Pancreas (tissue), 10 donors: ENCODE data around the gene FZD7. TPM values are rescaled to one million over a fixed set of nuclear protein-coding genes. Genes with fewer than 3 reads are reported as not detected.

ENCODE experiments used
- ATAC-seq, 4 donors: fragments of 200-7000 bp; cut with Tn5 transposase; one replicate each; pipeline versions ENCODE4 v1.8.0 to v1.9.1; 2020; ENCODE audit warnings: mild to moderate bottlenecking in 4 of 4, moderate library complexity in 4 of 4
- DNase-seq, 6 donors: peaks; one replicate each; pipeline ENCODE4 v3.0.0-alpha.2; 2020
- FAIRE-seq: peaks from 2 replicates; lab custom pipeline; 2012; peaks lifted over from hg19 to GRCh38; lab: Jason Lieb, UNC
- H3K27ac ChIP-seq, 4 donors: fragments of 200-600 bp; sonication (generic); 1 replicate in 3 of 4; 2 replicates in 1 of 4; pipeline versions ENCODE4 v1.5.0 to v1.8.0; 2020
- H3K27me3 ChIP-seq, 4 donors: fragments of 200-600 bp; one replicate each; pipeline ENCODE4 v1.8.0; 2021
- H3K36me3 ChIP-seq, 3 donors: fragments of 200-600 bp; sonication (generic) in 1 of 3; one replicate each; pipeline versions ENCODE4 v1.5.0 to v1.8.0; 2020 to 2021
- H3K4me1 ChIP-seq, 3 donors: fragments of 200-600 bp; one replicate each; pipeline ENCODE4 v1.8.0; 2021
- H3K4me3 ChIP-seq, 4 donors: fragments of 200-600 bp; sonication (generic) in 2 of 4; one replicate each; pipeline versions ENCODE4 v1.5.0 to v1.8.0; 2020 to 2021
- H3K9me3 ChIP-seq, 4 donors: fragments of 200-600 bp; one replicate each; pipeline ENCODE4 v1.8.0; 2021
- WGBS, 2 donors: extraction: QIAGEN DNeasy Blood & Tissue Kit; methylation state at CpG; one replicate each; pipeline ENCODE4 v1.1.7; 2013; 5-methylcytosine and 5-hydroxymethylcytosine counted together
- intact Hi-C, 3 donors: fragments of 100-400 bp; cut with DNase I; formaldehyde crosslinking; loops; one replicate each; pipeline versions ENCODE4 v1.11.1 to v1.14.2; 2022
- polyA plus RNA-seq, 2 donors: library from polyadenylated mRNA; stranded (reverse); fragments of 200-250 nt; gene quantifications; one replicate each; pipeline ENCODE4 v1.2.3, GENCODE V29; 2013
- total RNA-seq, 6 donors: library from RNA; stranded (reverse); fragmentation: NEBNext Ultra II Directional in 4 of 6; extraction: Animal tissue kit (Norgen Biotek cat#: 25700) in 4 of 6; gene quantifications; one replicate each; pipeline versions ENCODE4 v1.2.1 to v1.2.4, GENCODE V29; 2021 to 2023
- TF ChIP-seq, protein P1 (sequence below), 4 donors: fragments of 200-600 bp; sonication (generic) in 3 of 4; IDR thresholded peaks; one replicate each; pipeline versions ENCODE4 v1.5.0 to v1.8.0; 2021; ENCODE audit warnings: antibody characterized with exemption in 4 of 4
- donor health status: healthy with polysubstance abuse.
- donor health status: DM: no; HTN: no; CAD: no; lungs with moderate emphysema.
- donor health status: DM: no; HTN: no; CAD: no.
- donor health status: control.
- donor health status: control.
- donor health status: Bipolar disorder and iron deficiency.
- donor health status: DM: yes; HTN: yes; CAD: no.
- donor health status: DM: no; HTN: no; CAD: no.
- donor health status: DM: no; HTN: no; CAD: no.
- donor health status: DM: yes; HTN: yes; CAD: no.

FZD7 gene
- total and polyA plus RNA-seq, 8 donors = 0.53 to 5.2 (median 1.1) TPM

GRCh38 chr2:202030691-202031090 is 3.0 kb upstream of the FZD7 start:
- FAIRE-seq = no peak
- H3K27me3 ChIP-seq = peaks cover 0 to 5% (median 0%) of the 10 kb centered on the region in 4 donors
- no peak for DNase-seq
- no peak overlapping the region for H3K27ac ChIP-seq
- TF ChIP-seq, protein P1, sequence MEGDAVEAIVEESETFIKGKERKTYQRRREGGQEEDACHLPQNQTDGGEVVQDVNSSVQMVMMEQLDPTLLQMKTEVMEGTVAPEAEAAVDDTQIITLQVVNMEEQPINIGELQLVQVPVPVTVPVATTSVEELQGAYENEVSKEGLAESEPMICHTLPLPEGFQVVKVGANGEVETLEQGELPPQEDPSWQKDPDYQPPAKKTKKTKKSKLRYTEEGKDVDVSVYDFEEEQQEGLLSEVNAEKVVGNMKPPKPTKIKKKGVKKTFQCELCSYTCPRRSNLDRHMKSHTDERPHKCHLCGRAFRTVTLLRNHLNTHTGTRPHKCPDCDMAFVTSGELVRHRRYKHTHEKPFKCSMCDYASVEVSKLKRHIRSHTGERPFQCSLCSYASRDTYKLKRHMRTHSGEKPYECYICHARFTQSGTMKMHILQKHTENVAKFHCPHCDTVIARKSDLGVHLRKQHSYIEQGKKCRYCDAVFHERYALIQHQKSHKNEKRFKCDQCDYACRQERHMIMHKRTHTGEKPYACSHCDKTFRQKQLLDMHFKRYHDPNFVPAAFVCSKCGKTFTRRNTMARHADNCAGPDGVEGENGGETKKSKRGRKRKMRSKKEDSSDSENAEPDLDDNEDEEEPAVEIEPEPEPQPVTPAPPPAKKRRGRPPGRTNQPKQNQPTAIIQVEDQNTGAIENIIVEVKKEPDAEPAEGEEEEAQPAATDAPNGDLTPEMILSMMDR (IDR thresholded peaks at IDR 0.05) = no peak
- intact Hi-C loops = no loop called here
- no peak for ATAC-seq
- H3K4me3 ChIP-seq = no peak overlapping the region
- WGBS, 2 donors = 85 to 89% methylated on average over 4 of the region's 4 CpGs
- no peaks in the 10 kb centered on the region for H3K36me3 ChIP-seq
- H3K4me1 ChIP-seq = peaks cover 0 to 10% (median 8%) of the 10 kb centered on the region in 3 donors
- no peaks in the 10 kb centered on the region for H3K9me3 ChIP-seq

- ATAC-seq (no peak), FAIRE-seq (no peak), DNase-seq (no peak)
- no peaks in the 10 kb centered on the region for H3K9me3 ChIP-seq
- no peaks in the 10 kb centered on the region for H3K36me3 ChIP-seq
- 67 to 71% methylated on average over 4 of the region's 4 CpGs for WGBS, 2 donors
- intact Hi-C loops = no loop called here
- H3K4me1 ChIP-seq = peaks cover 0 to 10% (median 8%) of the 10 kb centered on the region in 3 donors
- H3K4me3 ChIP-seq = no peak overlapping the region
- TF ChIP-seq, protein P1 (IDR thresholded peaks at IDR 0.05) = no peak
- peaks cover 0 to 7% (median 0%) of the 10 kb centered on the region in 4 donors for H3K27me3 ChIP-seq
- H3K27ac ChIP-seq = no peak overlapping the region
Observed at GRCh38 chr2:202031246-202031951, 2.3 kb upstream of the FZD7 start.

GRCh38 chr2:202032846-202033316 is 774 bp upstream of the FZD7 start:
- intact Hi-C loops = no loop called here
- Histone ChIP-seq H3K36me3 (no peaks in the 10 kb centered on the region), H3K9me3 (no peaks in the 10 kb centered on the region), H3K4me3 (peak overlapping the region; percentile 55 to 81 (median 66)), H3K4me1 (peaks cover 0 to 10% (median 8%) of the 10 kb centered on the region in 3 donors), H3K27me3 (peaks cover 0 to 7% (median 2%) of the 10 kb centered on the region in 4 donors), H3K27ac (peak overlapping the region; percentile 76 to 92 (median 84))
- TF ChIP-seq, protein P1 (IDR thresholded peaks at IDR 0.05) = no peak
- ATAC-seq (peak; percentile 32 to 59 (median 43)), FAIRE-seq (no peak), DNase-seq (peak in 5 of 6 donors; percentile 25 to 81 (median 51))
- WGBS, 2 donors = 1% methylated on average over 36 to 42 of the region's 42 CpGs

GRCh38 chr2:202034249-202035088 is 814 bp downstream of the FZD7 start:
- TF ChIP-seq, protein P1 (IDR thresholded peaks at IDR 0.05) = no peak
- Histone ChIP-seq H3K4me1 (peaks cover 0 to 10% (median 8%) of the 10 kb centered on the region in 3 donors), H3K27ac (peak overlapping the region; percentile 66 to 92 (median 76)), H3K36me3 (no peaks in the 10 kb centered on the region), H3K4me3 (peak overlapping the region; percentile 48 to 81 (median 66)), H3K27me3 (peaks cover 0 to 7% (median 2%) of the 10 kb centered on the region in 4 donors), H3K9me3 (no peaks in the 10 kb centered on the region)
- WGBS, 2 donors = 1% methylated on average over 80 to 105 of the region's 105 CpGs
- intact Hi-C loops = no loop called here
- FAIRE-seq (no peak), ATAC-seq (peak in 2 of 4 donors; percentile 2 to 11), DNase-seq (peak in 5 of 6 donors; percentile 16 to 80 (median 33))
